Hematopoietic multipotent progenitor cell treated with erythropoietin and hydrocortisone succinate and interleukin-3 and kit ligand, for 17 days (in vitro differentiated cells): ENCODE results near the gene OPN1MW.
"Not testable (repeated sequence)": the region's sequence is repeated elsewhere in the genome, so short reads cannot be mapped to it uniquely, and the experiment has no call there.

Experiments
- DNase-seq: peaks from one replicate; pipeline ENCODE4 v3.0.0-alpha.2; 2015; ENCODE audit warnings: low spot score

OPN1MW gene

GRCh38 chrX:154182296-154182695, at the start of gene OPN1MW:
Gene OPN1MW (plus strand): TSS chrX:154182596. CDS start chrX:154182678, 82 bp downstream.
- not testable (repeated sequence) for DNase-seq

- no peak for DNase-seq
Measured at GRCh38 chrX:154135458-154136229, 46.8 kb upstream of the OPN1MW start.

- peak; percentile 61 for DNase-seq
Measured at GRCh38 chrX:154136627-154137161, 45.7 kb upstream of the OPN1MW start.

- DNase-seq: no peak
Measured at GRCh38 chrX:154138857-154139256, 43.5 kb upstream of the OPN1MW start.

- DNase-seq: no peak
Measured at GRCh38 chrX:154140206-154140605, 42.2 kb upstream of the OPN1MW start.

- DNase-seq: no peak
Measured at GRCh38 chrX:154140742-154141141, 41.7 kb upstream of the OPN1MW start.

GRCh38 chrX:154142386-154142785, 40.0 kb upstream of the OPN1MW start:
- no peak for DNase-seq

GRCh38 chrX:154142950-154143745, 39.2 kb upstream of the OPN1MW start:
- no peak for DNase-seq

- DNase-seq: not testable (repeated sequence)
Measured at GRCh38 chrX:154144010-154144409, 38.4 kb upstream of the OPN1MW start, which contains the start of gene OPN1LW. Gene OPN1LW (plus strand): TSS chrX:154144243. CDS start chrX:154144284, 41 bp downstream.

- DNase-seq: not testable (repeated sequence)
Measured at GRCh38 chrX:154151030-154151429, 31.4 kb upstream of the OPN1MW start.

- DNase-seq: not testable (repeated sequence)
Measured at GRCh38 chrX:154156221-154156620, 26.2 kb upstream of the OPN1MW start.

- DNase-seq: not testable (repeated sequence)
Measured at GRCh38 chrX:154157207-154157606, 25.2 kb upstream of the OPN1MW start.

GRCh38 chrX:154159345-154159744, 23.1 kb upstream of the OPN1MW start:
- not testable (repeated sequence) for DNase-seq

GRCh38 chrX:154164902-154165301, 17.5 kb upstream of the OPN1MW start:
- DNase-seq: not testable (repeated sequence)

- DNase-seq: not testable (repeated sequence)
Measured at GRCh38 chrX:154168384-154168783, 14.0 kb upstream of the OPN1MW start.

GRCh38 chrX:154172535-154172943, 9.9 kb upstream of the OPN1MW start:
- not testable (repeated sequence) for DNase-seq

- not testable (repeated sequence) for DNase-seq
Measured at GRCh38 chrX:154174356-154174755, 8.0 kb upstream of the OPN1MW start.

- not testable (repeated sequence) for DNase-seq
Measured at GRCh38 chrX:154183794-154184193, 1.4 kb downstream of the OPN1MW start.

- DNase-seq: not testable (repeated sequence)
Measured at GRCh38 chrX:154192846-154193245, 10.4 kb downstream of the OPN1MW start.

GRCh38 chrX:154194316-154194715, 11.9 kb downstream of the OPN1MW start:
- DNase-seq: not testable (repeated sequence)

GRCh38 chrX:154196466-154196865, 14.1 kb downstream of the OPN1MW start:
- not testable (repeated sequence) for DNase-seq

- not testable (repeated sequence) for DNase-seq
Measured at GRCh38 chrX:154209670-154210418, 27.4 kb downstream of the OPN1MW start.
